HG03095 (cell line): ENCODE data around the gene TBKBP1.

Experiments
- ATAC-seq: cut with Tn5 transposase; IDR thresholded peaks from one replicate; pipeline ENCODE4 v1.9.1; 2021; ENCODE audit warnings: moderate library complexity; ENCODE audit not compliant: unreplicated experiment

The TBKBP1 gene

GRCh38 chr17:47693731-47694580 lies at the start of gene TBKBP1:
TBKBP1 (plus strand) TSS chr17:47694161; CDS start chr17:47696113, 1,952 bp downstream.
- ATAC-seq, result no peak

- no peak for ATAC-seq
Observed at GRCh38 chr17:47644324-47644723, 49.6 kb upstream of the TBKBP1 start.

- peak; percentile 76 for ATAC-seq
Observed at GRCh38 chr17:47649153-47649971, 44.6 kb upstream of the TBKBP1 start, which contains the start of gene KPNB1. KPNB1 (plus strand) TSS chr17:47649919; CDS start chr17:47650245, 326 bp downstream.

- ATAC-seq, result no peak
Observed at GRCh38 chr17:47649972-47650524, 43.9 kb upstream of the TBKBP1 start.

- ATAC-seq, result peak; percentile 47
Observed at GRCh38 chr17:47650525-47651522, 43.1 kb upstream of the TBKBP1 start.

GRCh38 chr17:47651704-47652103 lies 42.3 kb upstream of the TBKBP1 start:
- no peak for ATAC-seq

GRCh38 chr17:47652570-47652969 lies 41.4 kb upstream of the TBKBP1 start:
- no peak for ATAC-seq

- ATAC-seq, result no peak
Observed at GRCh38 chr17:47653442-47653841, 40.5 kb upstream of the TBKBP1 start.

- ATAC-seq, result no peak
Observed at GRCh38 chr17:47654991-47655390, 39.0 kb upstream of the TBKBP1 start.

GRCh38 chr17:47660064-47660492 lies 33.9 kb upstream of the TBKBP1 start:
- ATAC-seq, result peak; percentile 52

- ATAC-seq, result no peak
Observed at GRCh38 chr17:47663912-47664623, 29.9 kb upstream of the TBKBP1 start.

- ATAC-seq, result no peak
Observed at GRCh38 chr17:47664624-47664941, 29.4 kb upstream of the TBKBP1 start.

GRCh38 chr17:47665655-47666054 lies 28.3 kb upstream of the TBKBP1 start:
- ATAC-seq, result no peak

- ATAC-seq, result no peak
Observed at GRCh38 chr17:47669081-47669480, 24.9 kb upstream of the TBKBP1 start.

GRCh38 chr17:47670064-47670463 lies 23.9 kb upstream of the TBKBP1 start:
- no peak for ATAC-seq

GRCh38 chr17:47674499-47674898 lies 19.5 kb upstream of the TBKBP1 start:
- ATAC-seq, result no peak

GRCh38 chr17:47675380-47676198 lies 18.4 kb upstream of the TBKBP1 start:
- no peak for ATAC-seq

GRCh38 chr17:47676199-47676472 lies 17.8 kb upstream of the TBKBP1 start:
- ATAC-seq, result no peak

GRCh38 chr17:47676510-47677165 lies 17.3 kb upstream of the TBKBP1 start:
- no peak for ATAC-seq
